Small intestine (tissue), 16 donors: Measurements from ENCODE around the gene FAT1. TPM values are rescaled to one million over a fixed set of nuclear protein-coding genes. Genes with fewer than 3 reads are reported as not detected.

Experiments used
- DNase-seq, 2 donors: peaks; one replicate each; pipeline versions ENCODE4 v3.0.0 to v3.0.0-alpha.2; 2013
- FAIRE-seq: peaks from 2 replicates; lab custom pipeline; 2012; peaks lifted over from hg19 to GRCh38; lab: Jason Lieb, UNC
- H3K27ac ChIP-seq, 3 donors: one replicate each; pipeline ENCODE4 v1.5.1; 2013; ENCODE audit warnings: low read length in 2 of 3, mild to moderate bottlenecking in 2 of 3, control low read depth in 1 of 3, inconsistent platforms in 1 of 3, low read depth in 1 of 3, moderate library complexity in 1 of 3
- H3K27me3 ChIP-seq, 3 donors: one replicate each; pipeline ENCODE4 v1.6.1; 2013; ENCODE audit warnings: low read length in 3 of 3, inconsistent platforms in 1 of 3; ENCODE audit not compliant: control insufficient read depth in 3 of 3, insufficient read depth in 3 of 3
- H3K36me3 ChIP-seq, 3 donors: one replicate each; pipeline ENCODE4 v1.6.1; 2013; ENCODE audit warnings: low read length in 3 of 3, inconsistent platforms in 1 of 3, low read depth in 1 of 3, mild to moderate bottlenecking in 1 of 3, moderate library complexity in 1 of 3; ENCODE audit not compliant: control insufficient read depth in 3 of 3, insufficient read depth in 2 of 3
- H3K4me1 ChIP-seq, 3 donors: one replicate each; pipeline ENCODE4 v1.6.1; 2013; ENCODE audit warnings: low read length in 2 of 3, inconsistent platforms in 1 of 3, low read depth in 1 of 3, mild to moderate bottlenecking in 1 of 3, moderate library complexity in 1 of 3; ENCODE audit not compliant: control insufficient read depth in 3 of 3, insufficient read depth in 2 of 3
- H3K4me3 ChIP-seq, 3 donors: one replicate each; pipeline ENCODE4 v1.5.1; 2013; ENCODE audit warnings: low read length in 3 of 3, control low read depth in 1 of 3, inconsistent platforms in 1 of 3, low read depth in 1 of 3, mild to moderate bottlenecking in 1 of 3, moderate library complexity in 1 of 3
- H3K9me3 ChIP-seq, 2 donors: one replicate each; pipeline ENCODE4 v1.6.1; 2013; ENCODE audit warnings: low read depth in 1 of 2, low read length in 1 of 2; ENCODE audit not compliant: control insufficient read depth in 2 of 2, insufficient read depth in 1 of 2
- WGBS, 3 donors: extraction: QIAGEN DNeasy Blood & Tissue Kit; methylation state at CpG; one replicate each; pipeline ENCODE4 v1.1.7; 2013; 5-methylcytosine and 5-hydroxymethylcytosine counted together
- long read RNA-seq, 10 donors: transcript quantifications; one replicate each; lab custom pipeline, GENCODE V29; 2026
- polyA plus RNA-seq, 4 donors: library from polyadenylated mRNA; stranded (reverse) in 3 of 4; unstranded in 1 of 4; fragments of 200-250 nt in 3 of 4; fragments of 120-200 nt in 1 of 4; gene quantifications; one replicate each; pipeline versions ENCODE4 v1.2.1 to v1.2.3, GENCODE V29; 2013
- donor health status: healthy with polysubstance abuse.
- donor health status: control.
- donor health status: control.
- donor health status: Bipolar disorder and iron deficiency.
- donor health status: healthy.

Gene FAT1
- polyA plus RNA-seq, result 100 to 1,000 TPM in 1 of 4 donors, 10 to 100 TPM in 3; 62.4 to 189 (median 83.6) TPM
- long read RNA-seq, donor 1, transcript FAT1-208 (2 exons, 1,852 nt), result minor isoform, 12 of 106 reads
- long read RNA-seq, donor 1, transcript FAT1-202 (3 exons, 2,224 nt), result major isoform, 14 of 106 reads
- long read RNA-seq, donor 1, partial matches to known transcripts, result 80 of 106 reads
- long read RNA-seq, donor 1, other reads (novel, unspliced or antisense), result 0 of 106 reads
- long read RNA-seq, donor 2, transcript FAT1-202 (3 exons, 2,224 nt), result minor isoform, 5 of 13 reads
- long read RNA-seq, donor 2, transcript FAT1-208 (2 exons, 1,852 nt), result major isoform, 7 of 13 reads
- long read RNA-seq, donor 2, partial matches to known transcripts, result 0 of 13 reads
- long read RNA-seq, donor 2, other reads (novel, unspliced or antisense), result 0 of 13 reads
- long read RNA-seq, donor 3, transcript FAT1-202 (3 exons, 2,224 nt), result major isoform, 19 of 31 reads
- long read RNA-seq, donor 3, transcript FAT1-208 (2 exons, 1,852 nt), result minor isoform, 5 of 31 reads
- long read RNA-seq, donor 3, partial matches to known transcripts, result 5 of 31 reads
- long read RNA-seq, donor 3, other reads (novel, unspliced or antisense), result 0 of 31 reads
- long read RNA-seq, donor 4, result 0 reads
- long read RNA-seq, donor 5, partial matches to known transcripts, result 0 of 5 reads
- long read RNA-seq, donor 5, other reads (novel, unspliced or antisense), result 0 of 5 reads
- long read RNA-seq, donor 6, transcript FAT1-202 (3 exons, 2,224 nt), result minor isoform, 9 of 40 reads
- long read RNA-seq, donor 6, transcript FAT1-208 (2 exons, 1,852 nt), result major isoform, 10 of 40 reads
- long read RNA-seq, donor 6, partial matches to known transcripts, result 20 of 40 reads
- long read RNA-seq, donor 6, other reads (novel, unspliced or antisense), result 0 of 40 reads
- long read RNA-seq, donor 7, partial matches to known transcripts, result 0 of 4 reads
- long read RNA-seq, donor 7, other reads (novel, unspliced or antisense), result 0 of 4 reads
- long read RNA-seq, donor 8, partial matches to known transcripts, result 0 of 3 reads
- long read RNA-seq, donor 8, other reads (novel, unspliced or antisense), result 0 of 3 reads
- long read RNA-seq, donor 9, transcript FAT1-202 (3 exons, 2,224 nt), result major isoform, 6 of 9 reads
- long read RNA-seq, donor 9, partial matches to known transcripts, result 0 of 9 reads
- long read RNA-seq, donor 9, other reads (novel, unspliced or antisense), result 0 of 9 reads
- long read RNA-seq, donor 10, transcript FAT1-211 (4 exons, 1,305 nt), result minor isoform, 6 of 48 reads
- long read RNA-seq, donor 10, transcript FAT1-202 (3 exons, 2,224 nt), result minor isoform, 6 of 48 reads
- long read RNA-seq, donor 10, transcript FAT1-208 (2 exons, 1,852 nt), result major isoform, 10 of 48 reads
- long read RNA-seq, donor 10, partial matches to known transcripts, result 25 of 48 reads
- long read RNA-seq, donor 10, other reads (novel, unspliced or antisense), result 0 of 48 reads

- 1 to 5% (median 2%) methylated on average over 87 to 112 of the region's 112 CpGs for WGBS, 3 donors
- peaks cover 0 to 3% (median 0%) of the 10 kb centered on the region in 3 donors for H3K27me3 ChIP-seq
Measured at GRCh38 chr4:186723292-186724057, at the start of gene FAT1. Gene FAT1, minus strand, starts transcription at chr4:186723856. Its CDS starts 14,029 bp downstream, at chr4:186709827.

GRCh38 chr4:186772936-186773487 is 49.4 kb upstream of the FAT1 start:
- Histone ChIP-seq H3K36me3 (no peaks in the 10 kb centered on the region), H3K27ac (no peak overlapping the region), H3K4me3 (no peak overlapping the region), H3K27me3 (no peaks in the 10 kb centered on the region), H3K4me1 (peaks cover 0 to 2% (median 0%) of the 10 kb centered on the region in 3 donors), H3K9me3 (no peaks in the 10 kb centered on the region)
- FAIRE-seq (no peak), DNase-seq (no peak)
- WGBS, 3 donors, result 73 to 85% (median 82%) methylated on average over 12 of the region's 12 CpGs

More at GRCh38 chr4:186723292-186724057, at the start of gene FAT1:
- peak within 1 kb of the TSS; percentile 95 to 99 (median 96) for H3K27ac ChIP-seq
- DNase-seq (peak; percentile 67 to 94), FAIRE-seq (no peak)
- peak within 1 kb of the TSS; percentile 59 to 80 (median 72) for H3K4me3 ChIP-seq
- H3K36me3 ChIP-seq, result peaks cover 0 to 2% (median 0%) of the 10 kb centered on the region in 3 donors
- H3K4me1 ChIP-seq, result peaks cover 0 to 3% (median 0%) of the 10 kb centered on the region in 3 donors
- peaks cover 0 to 17% of the 10 kb centered on the region in 2 donors for H3K9me3 ChIP-seq

GRCh38 chr4:186771624-186772023 is 48.0 kb upstream of the FAT1 start:
- H3K36me3 ChIP-seq, result no peaks in the 10 kb centered on the region
- no peak overlapping the region for H3K27ac ChIP-seq
- no peaks in the 10 kb centered on the region for H3K4me1 ChIP-seq
- no peak overlapping the region for H3K4me3 ChIP-seq
- FAIRE-seq (no peak), DNase-seq (no peak)
- H3K27me3 ChIP-seq, result no peaks in the 10 kb centered on the region
- no peaks in the 10 kb centered on the region for H3K9me3 ChIP-seq
- WGBS, 3 donors, result 37 to 58% (median 44%) methylated on average over 2 of the region's 2 CpGs

GRCh38 chr4:186770481-186771175 is 47.0 kb upstream of the FAT1 start:
- no peak overlapping the region for H3K27ac ChIP-seq
- H3K9me3 ChIP-seq, result no peaks in the 10 kb centered on the region
- H3K4me1 ChIP-seq, result peaks cover 0 to 7% (median 0%) of the 10 kb centered on the region in 3 donors
- H3K36me3 ChIP-seq, result no peaks in the 10 kb centered on the region
- H3K27me3 ChIP-seq, result no peaks in the 10 kb centered on the region
- WGBS, 3 donors, result 86 to 92% (median 90%) methylated on average over 4 of the region's 4 CpGs
- FAIRE-seq (peak; percentile 39), DNase-seq (no peak)
- H3K4me3 ChIP-seq, result no peak overlapping the region

- FAIRE-seq (no peak), DNase-seq (no peak)
- WGBS, 3 donors, result 89 to 95% (median 94%) methylated on average over 3 of the region's 4 CpGs
Measured at GRCh38 chr4:186767794-186768193, 44.1 kb upstream of the FAT1 start.

GRCh38 chr4:186765673-186766546 is 42.3 kb upstream of the FAT1 start:
- 25 to 60% (median 38%) methylated on average over 18 of the region's 18 CpGs for WGBS, 3 donors
- Histone ChIP-seq H3K4me1 (peaks cover 0 to 19% (median 0%) of the 10 kb centered on the region in 3 donors), H3K9me3 (no peaks in the 10 kb centered on the region), H3K4me3 (no peak overlapping the region), H3K27me3 (no peaks in the 10 kb centered on the region), H3K27ac (peak overlapping the region; percentile 80 to 91 (median 83)), H3K36me3 (no peaks in the 10 kb centered on the region)
- FAIRE-seq, result peak; percentile 65
- peak; percentile 93 to 99 for DNase-seq

More at GRCh38 chr4:186767794-186768193, 44.1 kb upstream of the FAT1 start:
- no peaks in the 10 kb centered on the region for H3K9me3 ChIP-seq
- no peak overlapping the region for H3K27ac ChIP-seq
- H3K4me1 ChIP-seq, result peaks cover 0 to 17% (median 0%) of the 10 kb centered on the region in 3 donors
- no peak overlapping the region for H3K4me3 ChIP-seq
- H3K36me3 ChIP-seq, result no peaks in the 10 kb centered on the region
- H3K27me3 ChIP-seq, result no peaks in the 10 kb centered on the region
